GM19372 (cell line): ENCODE data around the gene SDCCAG8.

Source experiments
- ATAC-seq: cut with Tn5 transposase; IDR thresholded peaks from one replicate; pipeline ENCODE4 v1.9.1; 2021; ENCODE audit warnings: mild to moderate bottlenecking, low read depth, moderate library complexity; ENCODE audit not compliant: unreplicated experiment

Gene SDCCAG8

DNA sequence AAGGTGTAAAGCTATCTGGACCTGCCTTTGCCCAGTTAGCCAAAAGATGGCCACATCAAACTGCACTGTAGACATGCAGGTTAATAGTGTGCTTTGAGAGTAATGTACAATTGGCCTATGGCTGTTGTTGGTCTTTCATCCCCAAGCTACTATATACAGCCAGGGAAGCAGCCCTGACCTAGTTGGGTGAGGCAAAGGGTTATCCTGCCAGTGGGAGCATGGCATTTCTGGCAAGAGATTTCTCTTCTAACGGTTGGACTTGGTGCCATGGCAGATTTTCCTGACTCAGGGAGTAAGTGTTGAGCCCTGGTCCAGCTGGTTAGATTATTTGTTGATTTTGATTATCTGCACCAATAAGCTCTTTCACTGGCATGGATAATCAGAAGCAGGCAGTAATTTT lies 119.8 kb downstream of the SDCCAG8 start:
- ATAC-seq, result no peak

DNA sequence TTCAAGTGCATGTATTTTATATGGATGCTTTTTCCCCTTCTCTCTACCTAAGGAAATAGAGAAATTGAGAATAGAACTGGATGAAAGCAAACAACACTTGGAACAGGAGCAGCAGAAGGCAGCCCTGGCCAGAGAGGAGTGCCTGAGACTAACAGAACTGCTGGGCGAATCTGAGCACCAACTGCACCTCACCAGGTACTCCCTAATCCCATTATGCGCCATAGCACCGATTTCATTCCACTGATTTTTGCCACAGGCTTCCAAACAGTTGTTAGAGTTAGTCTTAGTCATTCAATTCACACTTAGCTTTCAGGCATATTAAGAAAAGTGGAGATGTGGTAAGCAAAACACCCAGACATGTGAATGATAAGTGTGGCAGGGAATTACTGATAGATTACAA lies 122.8 kb downstream of the SDCCAG8 start:
- no peak for ATAC-seq

DNA sequence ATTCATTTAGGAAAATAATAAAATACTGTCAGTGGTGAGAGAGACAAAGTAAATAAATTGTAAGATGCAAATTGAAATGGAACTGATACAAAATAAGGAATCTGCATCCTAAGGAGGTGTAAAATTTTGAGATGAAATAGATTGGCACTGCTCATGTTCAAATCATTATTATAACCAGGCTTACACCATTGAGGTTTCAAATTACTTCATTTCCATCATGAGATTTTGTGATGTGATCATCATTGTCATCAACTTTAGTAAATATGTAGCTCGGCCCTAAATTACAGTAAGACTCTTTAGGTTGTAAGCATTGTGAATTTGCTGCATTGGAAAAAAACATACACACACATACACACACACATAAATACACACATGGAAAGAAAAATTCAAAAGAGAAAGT lies 123.4 kb downstream of the SDCCAG8 start:
- ATAC-seq, result no peak

DNA sequence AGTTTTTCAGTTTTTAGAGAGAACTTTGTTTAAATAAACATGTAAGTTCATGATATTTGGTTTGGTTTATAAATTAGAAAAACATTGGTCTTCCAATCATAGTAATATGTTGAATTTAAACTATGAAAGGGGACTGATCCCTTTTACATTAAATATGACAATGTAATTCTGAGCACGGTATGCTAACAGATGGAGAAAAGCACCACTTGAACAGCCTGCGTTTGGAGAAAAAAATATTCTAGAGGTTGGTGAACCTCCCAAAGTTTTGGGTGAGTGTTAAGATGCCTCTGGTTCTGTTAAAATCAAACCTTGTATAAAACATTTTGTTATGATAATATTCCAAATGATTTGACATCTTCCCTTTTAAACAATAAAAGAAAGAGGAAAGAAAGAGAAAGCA lies 123.9 kb downstream of the SDCCAG8 start:
- no peak for ATAC-seq

DNA sequence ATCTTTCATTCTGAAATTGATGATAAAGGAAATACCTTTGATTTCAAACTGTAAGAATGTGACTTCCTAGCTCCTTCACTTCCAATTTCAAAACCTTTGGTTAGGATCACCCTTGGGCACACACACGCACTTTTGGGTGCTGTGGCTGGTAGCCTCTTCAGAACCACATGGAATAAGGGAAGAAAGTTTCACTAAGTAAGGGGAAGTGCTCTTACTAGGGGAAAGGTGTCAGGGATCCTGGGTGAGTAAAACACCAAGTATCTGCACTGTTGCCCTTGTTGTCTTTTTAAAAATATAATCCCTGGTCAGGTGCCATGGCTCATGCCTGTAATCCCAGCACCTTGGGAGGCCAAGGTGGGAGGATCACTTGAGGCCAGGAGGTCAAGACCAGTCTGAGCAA lies 132.4 kb downstream of the SDCCAG8 start:
- ATAC-seq, result no peak

DNA sequence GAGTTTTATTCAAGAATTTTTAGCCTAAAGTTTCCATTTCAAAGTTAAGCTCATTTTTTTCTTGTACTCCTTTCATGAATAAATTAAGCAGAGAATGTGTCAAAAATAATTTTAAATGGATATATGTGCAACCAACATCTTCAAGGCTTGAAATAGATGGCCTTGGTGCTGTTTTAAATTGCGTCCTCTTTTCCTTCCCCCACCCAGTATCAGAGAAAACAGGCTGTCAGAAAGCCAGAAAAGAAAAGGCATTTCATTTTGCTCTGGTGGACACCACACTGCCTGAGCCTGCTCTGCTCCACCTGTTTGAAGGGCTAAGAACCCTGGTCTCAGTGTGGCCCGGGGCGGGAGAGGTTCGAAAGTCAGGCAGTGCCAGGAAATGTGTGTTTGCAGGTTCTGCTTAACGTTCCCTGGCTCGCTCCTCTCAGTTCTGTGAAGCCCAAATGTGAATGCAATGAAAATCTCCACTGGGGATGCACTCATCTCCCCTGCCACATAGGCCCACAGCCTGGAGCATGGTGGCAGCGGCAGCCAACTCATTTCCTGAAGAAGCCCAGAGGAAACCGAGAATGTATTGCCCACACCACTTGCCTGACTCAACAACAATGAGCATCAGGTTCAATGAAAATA lies 134.4 kb downstream of the SDCCAG8 start:
- no peak for ATAC-seq

DNA sequence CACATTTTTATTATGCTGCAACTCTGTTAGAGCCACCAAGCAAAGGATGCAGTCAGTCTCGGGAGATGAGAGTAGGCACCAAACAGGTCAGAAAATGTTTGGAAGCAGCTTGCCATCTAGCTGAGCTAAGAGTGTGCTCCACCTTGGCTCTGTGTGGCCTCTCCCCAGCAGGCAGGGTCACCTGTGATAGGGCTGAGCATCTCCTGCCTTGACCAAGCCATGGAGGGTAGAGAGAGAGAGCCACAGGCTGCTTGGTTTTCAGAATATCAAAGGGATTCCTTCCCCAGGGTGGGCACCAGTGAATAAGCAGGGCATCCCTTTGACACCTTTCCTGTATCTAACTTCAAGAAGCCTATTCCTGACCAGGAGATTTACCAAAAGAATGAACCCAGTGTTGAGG lies 135.5 kb downstream of the SDCCAG8 start:
- no peak for ATAC-seq

DNA sequence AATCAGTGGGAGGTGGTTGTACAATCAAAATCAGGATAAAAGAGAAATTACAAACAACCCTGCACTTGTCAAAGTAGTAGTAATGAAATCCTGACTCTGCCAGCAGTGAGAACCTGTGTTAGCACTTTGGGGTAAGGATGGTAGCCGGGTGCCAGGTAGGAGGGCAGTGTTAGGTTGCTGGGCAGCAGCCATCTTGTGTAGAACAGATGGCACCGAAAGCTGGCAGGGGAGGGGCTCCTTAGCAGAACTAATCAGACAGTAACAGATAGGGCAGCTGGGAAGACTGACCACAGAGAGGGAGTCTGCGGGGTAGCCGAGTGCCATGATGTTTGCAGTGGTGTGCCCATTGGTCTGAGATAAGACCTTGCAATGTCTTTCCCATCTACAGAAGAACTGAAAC lies 137.3 kb downstream of the SDCCAG8 start:
- ATAC-seq, result no peak

DNA sequence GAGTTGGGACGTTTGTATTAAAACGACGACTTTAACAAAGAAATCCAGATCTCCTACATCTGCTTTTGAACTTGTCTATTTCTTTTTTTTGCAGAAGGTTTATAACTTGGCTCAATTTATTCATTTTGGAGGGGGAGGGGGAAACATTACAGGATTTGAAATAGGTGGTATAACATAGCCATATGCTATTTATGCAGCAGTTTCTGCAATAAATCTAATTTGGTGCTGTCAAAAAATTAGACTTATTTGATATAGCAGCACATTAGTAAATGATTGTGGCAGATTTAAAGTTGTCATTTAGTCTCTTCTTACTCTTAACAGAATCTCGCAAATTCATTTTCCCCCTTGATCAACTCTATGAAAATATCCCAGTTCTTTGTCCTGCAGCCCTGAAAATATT lies 138.2 kb downstream of the SDCCAG8 start:
- ATAC-seq, result no peak

DNA sequence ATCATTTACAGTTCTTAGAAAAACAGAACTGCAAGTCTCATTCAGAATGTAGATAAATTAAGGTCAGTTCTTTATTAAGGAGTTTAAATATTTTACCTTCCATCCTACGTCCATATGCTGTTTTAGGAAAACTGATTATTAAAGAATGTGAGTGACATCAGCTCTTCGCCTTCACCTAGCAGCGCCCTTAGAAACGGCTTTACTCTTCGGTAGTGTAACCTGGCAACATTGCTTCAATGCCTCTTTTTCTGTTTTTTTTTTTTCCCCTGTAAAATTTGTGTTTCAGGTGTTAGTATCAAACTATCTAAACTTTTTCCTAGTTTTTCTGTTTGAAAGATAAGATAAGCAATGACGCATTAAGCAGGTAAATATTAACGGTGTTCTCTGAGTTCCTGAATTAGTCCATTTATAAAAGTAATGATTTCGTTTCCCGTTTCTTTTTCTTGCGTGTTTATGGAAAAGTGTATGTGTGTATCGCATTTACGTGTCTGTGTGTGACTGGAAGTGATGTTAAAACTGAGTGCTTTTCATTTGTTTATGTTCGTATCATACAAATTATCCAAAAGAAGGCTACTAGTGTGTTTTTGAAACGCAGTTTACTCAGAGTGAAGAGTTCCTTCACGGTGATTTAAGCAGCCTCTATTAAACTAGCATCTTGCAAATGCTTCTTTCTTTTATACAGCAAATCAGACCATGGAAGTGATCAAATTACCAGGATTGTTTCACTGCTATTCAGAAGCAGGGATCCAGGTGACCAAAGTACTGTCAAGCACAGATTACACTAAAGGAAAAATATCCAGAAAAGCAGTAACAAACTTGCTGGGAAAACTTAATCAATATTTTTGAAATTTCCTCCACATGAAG lies 139.0 kb downstream of the SDCCAG8 start:
- no peak for ATAC-seq

DNA sequence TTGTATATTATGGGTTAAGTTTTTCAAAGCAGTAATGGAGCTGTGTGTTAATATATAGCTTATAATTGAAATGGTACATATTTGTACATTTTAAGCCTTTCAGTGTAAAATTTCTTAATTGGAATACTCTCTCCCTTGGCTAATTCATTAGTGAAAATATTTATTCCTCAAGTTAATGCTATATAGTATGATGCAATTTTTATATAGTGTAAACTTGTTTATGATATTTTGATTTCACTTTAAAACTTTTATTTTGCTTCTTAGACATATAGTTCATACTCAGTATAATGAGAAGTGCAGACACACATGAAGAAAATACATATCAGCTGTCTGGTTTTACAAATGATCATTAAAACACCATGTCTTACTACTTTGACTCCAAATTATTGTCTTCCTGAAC lies 140.6 kb downstream of the SDCCAG8 start:
- ATAC-seq, result no peak

DNA sequence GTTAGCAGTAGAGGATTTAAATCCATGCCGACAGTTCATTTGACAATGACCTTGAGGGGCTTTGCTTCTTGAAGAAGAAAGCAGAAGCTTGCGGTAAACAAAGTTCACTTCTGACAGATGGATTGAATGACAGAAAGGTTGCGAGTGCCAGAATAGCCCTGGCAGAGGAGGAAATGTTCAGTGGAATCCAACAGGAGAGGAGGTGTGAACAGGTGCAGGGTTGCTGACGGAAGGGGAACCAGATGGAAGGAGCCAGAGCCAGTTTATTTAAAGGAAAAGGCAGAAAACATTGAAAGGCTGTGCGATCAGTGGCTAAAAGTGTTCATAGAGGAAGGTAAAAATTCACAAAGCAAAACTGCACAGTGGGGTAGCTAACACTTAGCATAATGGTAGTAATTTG lies 141.0 kb downstream of the SDCCAG8 start:
- no peak for ATAC-seq

DNA sequence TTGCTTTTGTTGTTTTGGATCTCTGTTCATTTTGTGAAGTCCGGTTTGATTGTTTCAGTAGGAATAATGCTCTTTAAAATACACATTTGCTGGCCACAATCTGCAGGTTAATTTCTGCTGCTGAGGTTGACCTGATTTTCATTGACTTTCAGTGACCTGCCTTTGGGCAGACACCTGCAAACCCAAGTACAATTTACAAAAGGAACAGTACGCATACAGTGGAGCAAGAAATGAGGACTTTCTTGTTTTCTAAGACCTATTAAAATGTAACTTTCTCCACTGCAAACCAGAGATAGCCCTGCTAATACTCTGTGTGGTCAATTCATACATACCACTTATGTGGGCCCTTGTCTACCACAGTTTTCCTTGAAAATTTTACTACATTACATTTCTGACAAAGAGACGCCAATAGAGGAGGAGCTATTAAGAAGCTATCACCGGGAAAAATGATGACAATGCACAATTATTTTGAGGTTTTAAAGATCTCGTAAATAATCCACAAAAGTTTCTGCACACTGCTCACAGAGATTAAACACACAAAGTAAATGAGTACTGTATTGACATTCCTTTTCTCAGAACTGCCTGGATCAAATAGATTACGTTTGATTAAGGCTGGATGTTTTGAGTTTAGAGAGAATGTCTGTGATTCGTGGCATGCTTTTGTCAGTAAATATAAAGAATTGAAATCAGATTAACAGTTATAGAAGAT lies 141.9 kb downstream of the SDCCAG8 start:
- ATAC-seq, result no peak

DNA sequence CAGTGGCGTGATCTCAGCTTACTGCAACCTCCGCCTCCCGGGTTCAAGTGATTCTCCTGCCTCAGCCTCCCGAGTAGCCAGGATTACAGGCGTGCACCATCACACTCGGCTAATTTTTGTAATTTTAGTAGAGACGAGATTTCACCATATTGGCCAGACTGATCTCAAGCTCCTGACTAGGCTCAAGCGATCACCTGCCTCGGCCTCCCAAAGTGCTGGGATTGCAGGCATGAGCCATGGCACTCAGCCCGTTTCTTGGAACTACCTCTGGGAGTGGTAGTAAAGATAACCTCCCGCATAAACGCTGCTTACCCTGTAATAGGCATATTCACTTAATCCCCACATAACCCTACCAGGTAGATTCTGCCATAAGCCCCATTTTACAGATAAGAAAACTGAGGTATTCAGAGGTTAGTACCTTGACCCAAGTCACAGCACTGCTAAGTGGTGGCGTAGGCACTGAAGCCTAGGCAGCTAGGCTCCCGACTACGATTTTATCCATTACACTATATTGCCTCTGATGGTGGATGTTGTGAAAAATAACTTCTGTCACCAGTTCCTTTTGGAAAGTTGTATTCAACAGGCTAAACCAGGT lies 143.8 kb downstream of the SDCCAG8 start:
- no peak for ATAC-seq

DNA sequence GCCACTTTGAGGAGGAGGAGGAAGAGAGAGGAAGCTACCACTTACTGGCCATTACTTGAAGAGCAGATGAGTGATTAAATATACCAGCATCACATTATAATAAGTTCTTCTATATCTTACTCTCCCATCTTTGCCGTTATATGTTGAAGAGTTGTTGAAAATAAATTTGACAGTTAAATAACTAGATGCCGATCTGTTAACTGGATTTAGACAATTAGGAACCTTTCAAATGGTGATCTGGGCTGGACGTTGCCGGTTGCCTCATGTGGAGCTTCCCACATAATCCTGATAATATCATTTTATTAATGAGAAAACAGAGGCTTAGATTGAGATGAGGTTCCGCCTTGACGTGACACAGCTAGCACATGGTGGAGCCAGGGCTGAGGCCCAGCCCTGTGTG lies 147.0 kb downstream of the SDCCAG8 start:
- no peak for ATAC-seq

DNA sequence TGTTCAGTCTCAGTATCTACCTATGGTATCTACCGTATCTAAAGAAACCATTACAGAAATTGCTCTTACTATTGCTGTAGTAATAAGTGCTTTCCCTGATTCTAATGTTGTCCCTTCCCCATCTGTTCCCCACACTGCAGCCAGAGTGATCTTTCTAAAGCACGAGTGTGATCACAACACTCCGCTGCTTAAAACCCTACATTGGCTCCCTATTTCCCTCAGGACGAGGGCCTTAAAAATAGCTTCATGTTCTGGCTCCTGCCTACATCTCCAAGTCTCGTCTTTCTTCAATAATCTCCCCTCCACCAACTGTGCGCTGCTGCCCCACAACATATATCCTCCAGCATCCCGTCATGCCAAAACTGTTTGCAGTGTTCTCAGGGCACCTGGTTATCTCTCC lies 150.6 kb downstream of the SDCCAG8 start:
- ATAC-seq, result no peak

DNA sequence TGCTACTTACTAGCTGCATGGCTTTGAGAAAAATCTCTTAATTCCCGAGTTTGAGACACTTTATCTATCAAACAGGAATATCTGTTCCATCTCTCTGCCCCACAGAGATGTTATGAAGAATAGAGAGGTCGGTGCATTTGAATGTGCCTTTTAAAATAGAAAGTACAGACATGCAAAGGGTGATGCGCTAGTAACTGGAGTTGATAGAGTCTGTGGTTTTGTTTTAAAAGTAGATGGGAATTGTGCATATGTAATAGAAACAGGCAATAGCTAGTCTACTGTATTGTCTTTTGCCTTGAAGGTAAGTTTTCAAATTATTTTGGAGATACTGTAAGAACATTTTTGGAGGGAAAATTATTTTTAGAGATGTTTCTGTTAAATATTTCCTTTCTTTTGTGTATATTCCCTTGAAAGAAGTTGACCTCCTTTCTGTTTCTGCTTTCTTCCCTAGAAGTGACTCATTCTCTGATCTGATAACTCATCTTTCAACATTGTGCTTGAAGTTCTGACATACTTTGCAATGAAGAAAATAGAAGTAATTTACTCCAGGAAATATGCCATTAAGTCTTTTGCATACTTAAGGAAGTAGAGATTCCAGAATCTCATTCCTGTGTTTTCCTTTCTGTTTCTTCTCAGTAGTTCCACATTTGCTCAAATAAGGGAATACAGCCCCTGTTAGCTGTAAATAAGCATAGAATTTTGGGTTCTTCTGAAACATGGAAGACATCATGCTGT lies 151.6 kb downstream of the SDCCAG8 start:
- ATAC-seq, result no peak

DNA sequence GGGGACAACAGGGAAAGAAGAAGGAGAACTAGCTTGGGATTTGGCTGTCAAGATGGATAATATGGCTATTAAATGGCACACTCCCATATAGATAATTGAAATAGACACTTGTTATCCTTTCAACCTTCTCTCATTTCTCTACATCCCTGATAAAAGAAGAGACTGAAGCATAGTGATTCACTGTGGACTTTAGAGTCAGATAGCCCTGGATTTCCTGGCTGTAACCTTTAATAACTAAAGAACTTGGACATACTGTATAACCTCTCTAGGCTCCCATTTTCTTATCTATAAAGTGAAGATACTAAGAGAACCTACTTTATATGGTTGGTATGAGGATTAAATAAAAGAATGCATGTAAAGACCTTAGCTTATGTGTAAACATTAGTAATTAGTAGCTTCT lies 152.6 kb downstream of the SDCCAG8 start:
- ATAC-seq, result no peak

DNA sequence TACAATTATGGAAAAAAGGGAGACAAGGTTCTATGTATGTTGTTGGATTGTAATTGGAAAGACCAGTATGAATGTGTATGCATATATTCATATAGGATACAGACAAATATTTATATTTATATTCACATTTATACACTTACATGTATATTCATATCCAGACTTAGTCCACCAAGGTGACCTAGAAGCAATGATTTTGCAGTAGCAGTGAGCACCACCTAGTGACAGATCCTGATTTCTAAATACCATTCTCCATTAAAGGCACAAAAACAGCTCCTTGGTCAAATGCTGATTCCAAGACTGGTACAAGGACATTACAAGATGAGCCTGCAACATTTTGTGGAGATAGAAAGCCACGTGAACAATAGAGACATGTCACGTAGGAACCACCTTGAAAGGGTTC lies 153.4 kb downstream of the SDCCAG8 start:
- no peak for ATAC-seq

DNA sequence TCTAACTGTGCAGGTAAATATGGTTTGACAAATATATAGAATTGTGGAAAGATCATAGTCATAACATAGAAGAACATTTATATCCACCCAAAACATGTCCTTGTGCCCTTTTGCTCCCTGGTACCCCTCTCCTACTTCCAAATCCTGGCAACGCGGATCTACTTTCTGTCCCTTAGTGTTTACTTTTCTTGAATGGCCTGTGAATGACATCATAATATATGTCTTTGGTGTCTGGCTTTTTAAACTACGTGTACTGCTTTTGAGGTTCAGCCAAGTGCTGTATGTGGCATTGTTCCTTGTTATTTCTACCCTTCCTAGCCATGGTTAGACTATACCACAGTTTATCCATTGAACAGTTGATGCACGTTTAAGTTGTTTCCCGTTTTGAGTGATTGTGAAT lies 155.6 kb downstream of the SDCCAG8 start:
- ATAC-seq, result no peak
